HCT116 (cell line): ENCODE measurements around the gene LHB. TPM values are rescaled to one million over a fixed set of nuclear protein-coding genes. Genes with fewer than 3 reads are reported as not detected.
A peak's percentile ranks its signal among the peaks of the same experiment; 100 is the strongest.
"Not testable (repeated sequence)": the region's sequence is repeated elsewhere in the genome, so short reads cannot be mapped to it uniquely, and the experiment has no call there.

Source experiments
- ATAC-seq: fragments of 200-7000 bp; cut with Tn5 transposase; 2 replicates; pipeline ENCODE4 v1.9.1; 2020; ENCODE audit warnings: mild to moderate bottlenecking, moderate library complexity
- BruUV-seq: library from RNA; stranded (reverse); fragments of 400-500 nt; replicated peaks from 2 replicates; lab custom pipeline; 2021; lab: Mats Ljungman, UMichigan
- CTCF ChIA-PET: fragments of 300-600 bp; sonication (Branson Sonifier 250); formaldehyde crosslinking; loops from one replicate; lab custom pipeline; 2021; ENCODE audit warnings: antibody characterized with exemption; lab: Charles Lee
- POLR2A ChIA-PET: fragments of 300-600, 350-600 bp; sonication (Branson Sonifier 250); formaldehyde crosslinking; loops from one replicate; lab custom pipeline; 2021; ENCODE audit warnings: antibody characterized with exemption; lab: Charles Lee
- RAD21 ChIA-PET, 2 experiments: fragments of 300-600 bp; sonication (Branson Sonifier 250); formaldehyde crosslinking; loops; one replicate each; lab custom pipeline; 2023; ENCODE audit warnings: low total read pairs in 2 of 2; ENCODE audit not compliant: uncharacterized antibody in 2 of 2, unreplicated experiment in 2 of 2, low non-redundant PET in 1 of 2; lab: Charles Lee
- DNase-seq: peaks from one replicate; pipeline ENCODE4 v3.0.0-alpha.2; 2010; ENCODE audit warnings: low read depth, low spot score
- H2AFZ ChIP-seq: fragments of 200-600 bp; shearing (Covaris generic), sonication (generic); 2 replicates; pipeline ENCODE4 v1.6.1; 2017; ENCODE audit warnings: low read depth, mixed run types, mixed read lengths, antibody characterized with exemption, low read length; ENCODE audit not compliant: poor library complexity, severe bottlenecking
- H3K27ac ChIP-seq: 2 replicates; pipeline ENCODE4 v1.5.1; 2012; ENCODE audit warnings: low read depth, low read length
- H3K27me3 ChIP-seq: fragments of 200-600 bp; sonication (generic); 2 replicates; pipeline ENCODE4 v1.6.1; 2016; ENCODE audit warnings: mixed run types, low read length, mixed read lengths; ENCODE audit not compliant: insufficient read depth
- H3K36me3 ChIP-seq, 2 experiments: fragments of 200-500 bp in 1 of 2; fragments of 200-600 bp in 1 of 2; sonication (Bioruptor generic) in 1 of 2; sonication (generic) in 1 of 2; 2 replicates each; pipeline versions ENCODE4 v1.5.1 to v1.6.1; 2014 to 2016; ENCODE audit warnings: low read length in 2 of 2, inconsistent platforms in 1 of 2, mixed read lengths in 1 of 2, mixed run types in 1 of 2; ENCODE audit not compliant: insufficient read depth in 2 of 2, control insufficient read depth in 1 of 2
- H3K4me1 ChIP-seq, 2 experiments: fragments of 200-600 bp in 1 of 2; sonication (generic) in 1 of 2; 2 replicates each; pipeline versions ENCODE4 v1.5.1 to v1.6.1; 2012 to 2017; ENCODE audit warnings: low read length in 2 of 2, inconsistent platforms in 1 of 2, mild to moderate bottlenecking in 1 of 2, mixed read lengths in 1 of 2, mixed run types in 1 of 2, moderate library complexity in 1 of 2; ENCODE audit not compliant: insufficient read depth in 2 of 2, control insufficient read depth in 1 of 2
- H3K4me2 ChIP-seq: fragments of 200-600 bp; sonication (generic); 2 replicates; pipeline ENCODE4 v1.6.1; 2017; ENCODE audit warnings: mixed run types, low read length, mixed read lengths
- H3K4me3 ChIP-seq, 2 experiments: fragments of 200-600 bp in 1 of 2; sonication (generic) in 1 of 2; replicated peaks in 1 of 2; 2 replicates each; pipeline ENCODE4 v1.5.1; 2011 to 2016; ENCODE audit warnings: low read length in 2 of 2, control low read depth in 1 of 2, low read depth in 1 of 2, mild to moderate bottlenecking in 1 of 2, mixed read lengths in 1 of 2, mixed run types in 1 of 2
- H3K79me2 ChIP-seq: fragments of 200-600 bp; sonication (generic); 2 replicates; pipeline ENCODE4 v1.6.1; 2017; ENCODE audit warnings: mild to moderate bottlenecking, mixed run types, low read length, moderate library complexity, mixed read lengths; ENCODE audit not compliant: insufficient read depth
- H3K9ac ChIP-seq: fragments of 200-600 bp; sonication (generic); 2 replicates; pipeline ENCODE4 v1.6.1; 2016; ENCODE audit warnings: low read length, mixed read lengths
- H3K9me2 ChIP-seq: fragments of 200-600 bp; sonication (generic), shearing (Covaris generic); 2 replicates; pipeline ENCODE4 v1.6.1; 2017; ENCODE audit warnings: mixed run types, mild to moderate bottlenecking, moderate library complexity; ENCODE audit not compliant: insufficient read depth
- H3K9me3 ChIP-seq, 2 experiments: fragments of 200-500 bp in 1 of 2; fragments of 200-600 bp in 1 of 2; sonication (Bioruptor generic) in 1 of 2; sonication (generic) in 1 of 2; 2 replicates each; pipeline ENCODE4 v1.6.1; 2014 to 2017; ENCODE audit warnings: low read length in 2 of 2, mixed read lengths in 2 of 2, inconsistent platforms in 1 of 2, low read depth in 1 of 2, mild to moderate bottlenecking in 1 of 2, mixed run types in 1 of 2, moderate library complexity in 1 of 2; ENCODE audit not compliant: control insufficient read depth in 1 of 2, insufficient read depth in 1 of 2
- H4K20me1 ChIP-seq: fragments of 200-600 bp; sonication (generic), shearing (Covaris generic); 2 replicates; pipeline ENCODE4 v1.6.1; 2017; ENCODE audit warnings: mixed run types, mild to moderate bottlenecking, moderate library complexity; ENCODE audit not compliant: insufficient read depth
- intact Hi-C: fragments of 100-400 bp; cut with micrococcal nuclease; formaldehyde crosslinking; loops from 2 replicates; pipeline ENCODE4 v1.10.0; 2022
- total RNA-seq: library from RNA; stranded (reverse); gene quantifications from one replicate; pipeline ENCODE4 v1.2.1, GENCODE V29; 2021; ENCODE audit not compliant: unreplicated experiment

LHB gene
- total RNA-seq, 1 experiment from 2014 or later = 3.7 TPM

- CTCF ChIA-PET = not testable (repeated sequence)
These were observed 13.4 kb upstream of the LHB start for GRCh38 chr19:49030323-49030722.

GRCh38 chr19:49029749-49030148 lies 12.9 kb upstream of the LHB start:
- H3K4me1 ChIP-seq = not testable (repeated sequence)
- peak; percentile 30; the same call in 1 of the 2 replicates for ATAC-seq

More at GRCh38 chr19:49030323-49030722, 13.4 kb upstream of the LHB start:
- H3K9ac ChIP-seq, H3K9me2 ChIP-seq, H4K20me1 ChIP-seq, BruUV-seq, intact Hi-C loops, H3K4me1 ChIP-seq, H2AFZ ChIP-seq, H3K36me3 ChIP-seq, RAD21 ChIA-PET, H3K4me2 ChIP-seq, POLR2A ChIA-PET, ATAC-seq, H3K4me3 ChIP-seq, H3K27me3 ChIP-seq, H3K79me2 ChIP-seq, H3K27ac ChIP-seq, H3K9me3 ChIP-seq, DNase-seq: not testable (repeated sequence)

DNA sequence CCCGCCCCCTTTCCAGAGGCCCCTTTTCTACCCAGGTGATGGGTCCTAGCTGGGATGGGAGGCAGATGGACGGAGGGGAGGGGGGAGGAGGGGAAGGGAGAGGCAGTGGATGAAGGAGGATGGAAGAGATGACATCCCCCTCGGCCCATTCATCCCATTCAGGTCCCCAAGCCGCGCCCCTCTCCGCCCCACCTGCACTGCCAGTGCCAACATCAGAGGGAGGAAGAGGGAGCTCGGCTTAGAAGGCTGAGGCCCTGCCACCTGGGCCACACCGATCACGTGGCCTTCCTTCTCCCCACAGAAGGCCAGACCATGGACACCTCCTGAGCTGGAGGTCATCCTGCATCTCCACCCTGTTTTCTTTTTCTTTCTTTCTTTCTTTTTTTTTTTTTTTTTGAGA lies 11.8 kb upstream of the LHB start:
- H4K20me1 ChIP-seq, H3K79me2 ChIP-seq, H3K4me2 ChIP-seq, BruUV-seq, RAD21 ChIA-PET, H3K9ac ChIP-seq, H2AFZ ChIP-seq, H3K9me3 ChIP-seq, intact Hi-C loops, ATAC-seq, H3K27ac ChIP-seq, DNase-seq, H3K36me3 ChIP-seq, H3K4me1 ChIP-seq, H3K27me3 ChIP-seq, CTCF ChIA-PET, POLR2A ChIA-PET, H3K4me3 ChIP-seq, H3K9me2 ChIP-seq: not testable (repeated sequence)

More at GRCh38 chr19:49029749-49030148, 12.9 kb upstream of the LHB start:
- H3K9me3 ChIP-seq, BruUV-seq, H3K36me3 ChIP-seq, H4K20me1 ChIP-seq, H3K27me3 ChIP-seq, POLR2A ChIA-PET, H3K9ac ChIP-seq, DNase-seq, intact Hi-C loops, H3K27ac ChIP-seq, H3K79me2 ChIP-seq, RAD21 ChIA-PET, CTCF ChIA-PET, H3K9me2 ChIP-seq, H3K4me3 ChIP-seq, H2AFZ ChIP-seq: not testable (repeated sequence)
- 0 out of 2 replicates have a peak overlapping the region, but pooled peaks have one; percentile 17 for H3K4me2 ChIP-seq

DNA sequence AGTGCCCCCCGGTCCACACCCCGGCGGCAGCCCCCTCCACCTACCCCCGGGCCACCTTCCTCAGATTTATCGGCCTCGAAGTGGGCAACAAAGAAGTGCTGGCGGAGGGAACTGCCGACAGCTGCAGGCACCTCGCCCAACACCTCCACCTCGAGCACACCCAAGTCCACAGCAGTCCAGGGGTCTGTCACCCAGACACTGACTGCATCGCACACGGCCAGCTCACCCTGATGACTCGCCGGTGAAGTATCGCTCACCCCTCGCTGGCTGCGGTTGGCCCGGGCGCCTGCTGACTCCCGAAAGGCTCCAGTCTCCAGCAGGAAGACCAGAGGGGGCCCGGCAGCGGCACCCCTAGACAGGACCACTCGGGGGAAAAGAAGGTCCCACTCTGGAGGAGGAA lies 8.7 kb upstream of the LHB start:
- POLR2A ChIA-PET = not testable (repeated sequence)

More for the DNA sequence above, 8.7 kb upstream of the LHB start:
- DNase-seq, H3K4me3 ChIP-seq, H3K36me3 ChIP-seq, H3K79me2 ChIP-seq, H3K27ac ChIP-seq, H4K20me1 ChIP-seq, intact Hi-C loops, H3K9ac ChIP-seq, H3K27me3 ChIP-seq, BruUV-seq, H3K4me2 ChIP-seq, H2AFZ ChIP-seq, RAD21 ChIA-PET, CTCF ChIA-PET, H3K9me3 ChIP-seq, H3K9me2 ChIP-seq: not testable (repeated sequence)
- peaks cover 17 to 27% of the 10 kb centered on the region in 2 experiments for H3K4me1 ChIP-seq
- peak; percentile 38 for ATAC-seq
